ENCODE results near the gene SCAPER.

SCAPER gene

GRCh38 chr15:76636059-76636458 is 269.1 kb downstream of the SCAPER start:
- no peak overlapping the region for H3K4me3 ChIP-seq (ENCODE audit: low read depth, low read length)
- no peak overlapping the region for H3K9ac ChIP-seq (ENCODE audit: low read length)
- H3K27ac ChIP-seq (ENCODE audit: low read depth, low read length) = no peak overlapping the region
- H3K36me3 ChIP-seq (ENCODE audit: control insufficient read depth, insufficient read depth, low read length) = no peaks in the 10 kb centered on the region
- H3K9me3 ChIP-seq (ENCODE audit: control insufficient read depth, insufficient read depth, low read depth, low read length) = peaks cover 8% of the 10 kb centered on the region; the same call in 1 of the 2 replicates
- no peaks in the 10 kb centered on the region for H3K4me1 ChIP-seq (ENCODE audit: control insufficient read depth, insufficient read depth, low read length)
- H3K27me3 ChIP-seq (ENCODE audit: control insufficient read depth, insufficient read depth, low read length) = no peaks in the 10 kb centered on the region

- H3K4me1 ChIP-seq (ENCODE audit: control insufficient read depth, insufficient read depth, low read length) = no peaks in the 10 kb centered on the region
- no peak overlapping the region for H3K4me3 ChIP-seq (ENCODE audit: low read depth, low read length)
- no peak overlapping the region for H3K9ac ChIP-seq (ENCODE audit: low read length)
- H3K9me3 ChIP-seq (ENCODE audit: control insufficient read depth, insufficient read depth, low read depth, low read length) = no peaks in the 10 kb centered on the region
- no peaks in the 10 kb centered on the region for H3K27me3 ChIP-seq (ENCODE audit: control insufficient read depth, insufficient read depth, low read length)
- H3K27ac ChIP-seq (ENCODE audit: low read depth, low read length) = no peak overlapping the region
- no peaks in the 10 kb centered on the region for H3K36me3 ChIP-seq (ENCODE audit: control insufficient read depth, insufficient read depth, low read length)
Measured at GRCh38 chr15:76626611-76627010, 278.5 kb downstream of the SCAPER start.

GRCh38 chr15:76625267-76625666 is 279.9 kb downstream of the SCAPER start:
- H3K4me1 ChIP-seq (ENCODE audit: control insufficient read depth, insufficient read depth, low read length) = no peaks in the 10 kb centered on the region
- H3K9ac ChIP-seq (ENCODE audit: low read length) = no peak overlapping the region
- H3K36me3 ChIP-seq (ENCODE audit: control insufficient read depth, insufficient read depth, low read length) = no peaks in the 10 kb centered on the region
- H3K27ac ChIP-seq (ENCODE audit: low read depth, low read length) = no peak overlapping the region
- no peaks in the 10 kb centered on the region for H3K27me3 ChIP-seq (ENCODE audit: control insufficient read depth, insufficient read depth, low read length)
- H3K9me3 ChIP-seq (ENCODE audit: control insufficient read depth, insufficient read depth, low read depth, low read length) = no peaks in the 10 kb centered on the region
- H3K4me3 ChIP-seq (ENCODE audit: low read depth, low read length) = no peak overlapping the region

GRCh38 chr15:76614725-76615124 is 290.4 kb downstream of the SCAPER start:
- H3K4me1 ChIP-seq (ENCODE audit: control insufficient read depth, insufficient read depth, low read length) = no peaks in the 10 kb centered on the region
- H3K36me3 ChIP-seq (ENCODE audit: control insufficient read depth, insufficient read depth, low read length) = no peaks in the 10 kb centered on the region
- H3K27me3 ChIP-seq (ENCODE audit: control insufficient read depth, insufficient read depth, low read length) = no peaks in the 10 kb centered on the region
- no peak overlapping the region for H3K4me3 ChIP-seq (ENCODE audit: low read depth, low read length)
- no peak overlapping the region for H3K9ac ChIP-seq (ENCODE audit: low read length)
- H3K27ac ChIP-seq (ENCODE audit: low read depth, low read length) = no peak overlapping the region
- H3K9me3 ChIP-seq (ENCODE audit: control insufficient read depth, insufficient read depth, low read depth, low read length) = peaks cover 9% of the 10 kb centered on the region

- H3K9me3 ChIP-seq (ENCODE audit: control insufficient read depth, insufficient read depth, low read depth, low read length) = no peaks in the 10 kb centered on the region
- H3K4me3 ChIP-seq (ENCODE audit: low read depth, low read length) = no peak overlapping the region
- no peak overlapping the region for H3K27ac ChIP-seq (ENCODE audit: low read depth, low read length)
- no peaks in the 10 kb centered on the region for H3K27me3 ChIP-seq (ENCODE audit: control insufficient read depth, insufficient read depth, low read length)
- no peaks in the 10 kb centered on the region for H3K36me3 ChIP-seq (ENCODE audit: control insufficient read depth, insufficient read depth, low read length)
- H3K4me1 ChIP-seq (ENCODE audit: control insufficient read depth, insufficient read depth, low read length) = no peaks in the 10 kb centered on the region
- H3K9ac ChIP-seq (ENCODE audit: low read length) = no peak overlapping the region
Measured at GRCh38 chr15:76588811-76589747, 316.1 kb downstream of the SCAPER start.

- Histone ChIP-seq H3K9me3 (ENCODE audit: control insufficient read depth, insufficient read depth, low read depth, low read length) (peaks cover 15% of the 10 kb centered on the region; the same call in 1 of the 2 replicates), H3K4me1 (ENCODE audit: control insufficient read depth, insufficient read depth, low read length) (no peaks in the 10 kb centered on the region), H3K9ac (ENCODE audit: low read length) (no peak overlapping the region), H3K36me3 (ENCODE audit: control insufficient read depth, insufficient read depth, low read length) (no peaks in the 10 kb centered on the region), H3K27me3 (ENCODE audit: control insufficient read depth, insufficient read depth, low read length) (no peaks in the 10 kb centered on the region), H3K27ac (ENCODE audit: low read depth, low read length) (no peak overlapping the region), H3K4me3 (ENCODE audit: low read depth, low read length) (no peak overlapping the region)
Measured at GRCh38 chr15:76585576-76585897, 319.6 kb downstream of the SCAPER start.

DNA sequence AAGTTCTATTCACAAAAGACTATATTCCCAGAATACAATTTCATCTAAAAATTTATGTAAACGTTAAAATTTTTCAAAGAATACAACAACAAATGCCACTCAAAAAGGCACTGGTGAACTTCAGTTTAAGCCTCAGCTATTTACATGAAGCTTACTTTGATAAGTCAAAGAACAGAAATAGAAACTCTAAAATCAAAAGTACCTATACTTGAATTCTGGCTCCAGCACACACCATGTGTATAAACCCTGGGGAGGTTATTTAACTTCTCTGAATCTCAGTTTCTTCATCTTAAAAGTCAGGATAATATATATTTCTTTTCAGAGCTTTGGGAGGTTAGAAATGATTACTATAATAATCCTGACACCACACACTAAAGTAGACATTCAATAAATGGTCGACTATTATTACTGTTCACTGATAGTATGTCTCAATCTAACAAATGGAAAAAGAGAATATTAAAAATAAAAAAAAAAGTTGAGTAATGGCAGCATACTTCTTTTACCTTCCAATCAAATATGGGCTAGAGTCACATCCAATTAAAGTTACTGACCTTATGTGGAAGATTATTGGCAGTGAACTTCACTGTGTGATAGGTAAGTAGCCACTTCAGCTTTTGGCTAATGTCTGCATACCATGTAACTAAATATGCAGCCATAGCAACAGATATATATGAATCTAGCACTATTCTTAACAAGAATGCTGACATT is 320.1 kb downstream of the SCAPER start:
- peaks cover 15% of the 10 kb centered on the region; the same call in 1 of the 2 replicates for H3K9me3 ChIP-seq (ENCODE audit: control insufficient read depth, insufficient read depth, low read depth, low read length)
- no peak overlapping the region for H3K9ac ChIP-seq (ENCODE audit: low read length)
- H3K27me3 ChIP-seq (ENCODE audit: control insufficient read depth, insufficient read depth, low read length) = no peaks in the 10 kb centered on the region
- H3K36me3 ChIP-seq (ENCODE audit: control insufficient read depth, insufficient read depth, low read length) = no peaks in the 10 kb centered on the region
- H3K4me1 ChIP-seq (ENCODE audit: control insufficient read depth, insufficient read depth, low read length) = no peaks in the 10 kb centered on the region
- no peak overlapping the region for H3K27ac ChIP-seq (ENCODE audit: low read depth, low read length)
- H3K4me3 ChIP-seq (ENCODE audit: low read depth, low read length) = no peak overlapping the region

DNA sequence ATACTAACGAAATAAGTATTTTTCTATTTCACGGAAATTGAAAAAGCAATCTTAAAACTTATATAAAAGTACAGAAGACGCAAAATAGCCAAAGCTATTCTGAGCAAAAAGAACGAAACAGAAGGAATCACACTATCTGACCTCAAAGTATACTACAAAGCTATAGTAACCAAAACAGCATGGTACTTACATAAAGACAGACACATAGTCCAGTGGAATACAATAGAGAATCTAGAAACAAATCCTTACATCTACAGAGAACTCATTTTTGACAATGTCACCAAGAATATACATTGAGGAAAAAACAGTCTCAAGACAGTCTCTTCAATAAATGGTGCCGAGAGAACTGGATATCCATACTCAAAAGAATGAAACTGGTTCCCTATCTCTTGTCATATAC is 322.6 kb downstream of the SCAPER start:
- H3K4me3 ChIP-seq (ENCODE audit: low read depth, low read length) = no peak overlapping the region
- no peaks in the 10 kb centered on the region for H3K27me3 ChIP-seq (ENCODE audit: control insufficient read depth, insufficient read depth, low read length)
- no peak overlapping the region for H3K9ac ChIP-seq (ENCODE audit: low read length)
- H3K27ac ChIP-seq (ENCODE audit: low read depth, low read length) = no peak overlapping the region
- H3K36me3 ChIP-seq (ENCODE audit: control insufficient read depth, insufficient read depth, low read length) = no peaks in the 10 kb centered on the region
- peaks cover 15% of the 10 kb centered on the region; the same call in 1 of the 2 replicates for H3K9me3 ChIP-seq (ENCODE audit: control insufficient read depth, insufficient read depth, low read depth, low read length)
- H3K4me1 ChIP-seq (ENCODE audit: control insufficient read depth, insufficient read depth, low read length) = no peaks in the 10 kb centered on the region

DNA sequence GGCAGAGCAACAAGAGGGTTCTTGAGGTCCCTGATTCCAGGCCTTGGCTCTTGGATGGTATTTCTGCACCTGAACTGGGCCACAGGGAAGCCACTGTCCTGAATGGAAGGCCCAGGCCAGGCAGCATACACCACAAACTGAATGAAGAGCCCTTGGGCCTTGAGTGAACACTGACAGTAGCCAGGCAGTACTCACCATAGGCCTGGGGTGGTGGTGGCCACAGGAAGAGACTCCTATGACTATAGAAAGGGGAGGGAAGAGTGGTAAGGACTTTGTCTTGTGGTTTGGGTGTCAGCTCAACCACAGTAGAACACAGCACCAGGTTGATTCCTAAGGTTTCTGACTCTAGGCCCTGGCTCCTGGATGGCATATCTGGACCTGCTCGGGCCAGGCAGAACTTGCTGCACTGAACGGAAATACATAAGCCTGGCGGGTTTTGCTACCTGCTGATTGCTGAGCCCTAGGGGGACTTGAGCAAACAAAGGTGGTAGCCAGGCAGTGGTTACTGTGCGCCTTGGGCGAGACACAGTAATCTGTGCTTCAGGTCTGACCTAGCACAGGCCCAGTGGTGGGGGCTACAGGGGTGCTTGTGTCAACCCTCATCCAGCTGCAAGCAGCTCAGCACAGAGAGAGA is 327.1 kb downstream of the SCAPER start:
- H3K27ac ChIP-seq (ENCODE audit: low read depth, low read length) = no peak overlapping the region
- no peak overlapping the region for H3K4me3 ChIP-seq (ENCODE audit: low read depth, low read length)
- no peaks in the 10 kb centered on the region for H3K27me3 ChIP-seq (ENCODE audit: control insufficient read depth, insufficient read depth, low read length)

GRCh38 chr15:76576523-76577279 is 328.4 kb downstream of the SCAPER start:
- Histone ChIP-seq H3K27ac (ENCODE audit: low read depth, low read length) (no peak overlapping the region), H3K27me3 (ENCODE audit: control insufficient read depth, insufficient read depth, low read length) (no peaks in the 10 kb centered on the region), H3K9me3 (ENCODE audit: control insufficient read depth, insufficient read depth, low read depth, low read length) (0 out of 2 replicates have a peak, but pooled peaks cover 5% of the 10 kb centered on the region), H3K4me1 (ENCODE audit: control insufficient read depth, insufficient read depth, low read length) (peaks cover 6% of the 10 kb centered on the region; the same call in 1 of the 2 replicates), H3K36me3 (ENCODE audit: control insufficient read depth, insufficient read depth, low read length) (no peaks in the 10 kb centered on the region), H3K4me3 (ENCODE audit: low read depth, low read length) (no peak overlapping the region), H3K9ac (ENCODE audit: low read length) (no peak overlapping the region)

More for the DNA sequence above, 327.1 kb downstream of the SCAPER start:
- Histone ChIP-seq H3K9me3 (ENCODE audit: control insufficient read depth, insufficient read depth, low read depth, low read length) (peaks cover 15% of the 10 kb centered on the region; the same call in 1 of the 2 replicates), H3K36me3 (ENCODE audit: control insufficient read depth, insufficient read depth, low read length) (no peaks in the 10 kb centered on the region), H3K9ac (ENCODE audit: low read length) (no peak overlapping the region), H3K4me1 (ENCODE audit: control insufficient read depth, insufficient read depth, low read length) (peaks cover 6% of the 10 kb centered on the region; the same call in 1 of the 2 replicates)
